Endodermal cell (in vitro differentiated cells): ENCODE measurements around the gene AMDHD2. TPM values are rescaled to one million over a fixed set of nuclear protein-coding genes. Genes with fewer than 3 reads are reported as not detected.

Experiments
- DNase-seq: peaks from one replicate; pipeline ENCODE4 v3.0.0-alpha.2; 2017
- H3K27ac ChIP-seq: 2 replicates; pipeline ENCODE4 v1.5.1; 2013; ENCODE audit warnings: mild to moderate bottlenecking, low read depth, low read length, moderate library complexity
- H3K27me3 ChIP-seq: 2 replicates; pipeline ENCODE4 v1.6.1; 2013; ENCODE audit warnings: mild to moderate bottlenecking, low read length, moderate library complexity; ENCODE audit not compliant: insufficient read depth, control insufficient read depth, poor library complexity, severe bottlenecking
- H3K36me3 ChIP-seq: 2 replicates; pipeline ENCODE4 v1.7.0; 2013; ENCODE audit warnings: mild to moderate bottlenecking, low read length, moderate library complexity; ENCODE audit not compliant: control insufficient read depth, insufficient read depth
- H3K4me1 ChIP-seq: one replicate; pipeline ENCODE4 v1.7.0; 2013; ENCODE audit warnings: low read length; ENCODE audit not compliant: control insufficient read depth, insufficient read depth
- H3K4me3 ChIP-seq: 2 replicates; pipeline ENCODE4 v1.5.1; 2013; ENCODE audit warnings: mild to moderate bottlenecking, low read length, moderate library complexity
- H3K9ac ChIP-seq: 2 replicates; pipeline ENCODE4 v1.6.1; 2013; ENCODE audit warnings: mild to moderate bottlenecking, low read length, moderate library complexity; ENCODE audit not compliant: poor library complexity, severe bottlenecking; ENCODE audit errors: extremely low read depth
- H3K9me3 ChIP-seq: 2 replicates; pipeline ENCODE4 v1.6.1; 2013; ENCODE audit warnings: mild to moderate bottlenecking, low read length, moderate library complexity; ENCODE audit not compliant: control insufficient read depth
- H3K27ac Mint-ChIP-seq: 2 replicates; pipeline ENCODE4 v1.8.0; 2020; ENCODE audit warnings: mixed read lengths
- H3K27me3 Mint-ChIP-seq: 2 replicates; pipeline ENCODE4 v1.8.0; 2021; ENCODE audit warnings: mild to moderate bottlenecking, mixed read lengths; ENCODE audit not compliant: insufficient read depth
- H3K36me3 Mint-ChIP-seq: 2 replicates; pipeline ENCODE4 v1.8.0; 2020; ENCODE audit warnings: low read depth, mixed read lengths
- H3K4me1 Mint-ChIP-seq: 2 replicates; pipeline ENCODE4 v1.8.0; 2020; ENCODE audit warnings: mixed read lengths
- H3K4me3 Mint-ChIP-seq: 2 replicates; pipeline ENCODE4 v1.8.0; 2020; ENCODE audit warnings: mild to moderate bottlenecking, moderate library complexity, mixed read lengths
- H3K9me3 Mint-ChIP-seq: 2 replicates; pipeline ENCODE4 v1.8.0; 2020; ENCODE audit warnings: mild to moderate bottlenecking, mixed read lengths
- CTCF ChIP-seq: fragments of 200-600 bp; sonication (generic); conservative IDR thresholded peaks from 2 replicates; pipeline ENCODE4 v1.5.0; 2021; ENCODE audit warnings: antibody characterized with exemption, mild to moderate bottlenecking
- WGBS, 2 experiments: methylation state at CpG; one replicate each; pipeline versions ENCODE4 v1.1.5 to v1.1.7; 2013; ENCODE audit warnings: missing lambda C conversion rate in 2 of 2, mixed read lengths in 1 of 2; ENCODE audit not compliant: insufficient coverage in 1 of 2, insufficient read length in 1 of 2; 5-methylcytosine and 5-hydroxymethylcytosine counted together
- total RNA-seq, 2 donors: library from RNA; stranded (reverse); fragmentation: NEBNext Ultra II Directional in 1 of 2; extraction: Animal tissue kit (Norgen Biotek cat#: 25700) in 1 of 2; gene quantifications; 2 replicates in 1 of 2; 3 replicates in 1 of 2; pipeline ENCODE4 v1.2.1, GENCODE V29; 2021

The AMDHD2 gene
- total RNA-seq, 2 donors from 2014 or later = 74.6 to 82.2 TPM

DNA sequence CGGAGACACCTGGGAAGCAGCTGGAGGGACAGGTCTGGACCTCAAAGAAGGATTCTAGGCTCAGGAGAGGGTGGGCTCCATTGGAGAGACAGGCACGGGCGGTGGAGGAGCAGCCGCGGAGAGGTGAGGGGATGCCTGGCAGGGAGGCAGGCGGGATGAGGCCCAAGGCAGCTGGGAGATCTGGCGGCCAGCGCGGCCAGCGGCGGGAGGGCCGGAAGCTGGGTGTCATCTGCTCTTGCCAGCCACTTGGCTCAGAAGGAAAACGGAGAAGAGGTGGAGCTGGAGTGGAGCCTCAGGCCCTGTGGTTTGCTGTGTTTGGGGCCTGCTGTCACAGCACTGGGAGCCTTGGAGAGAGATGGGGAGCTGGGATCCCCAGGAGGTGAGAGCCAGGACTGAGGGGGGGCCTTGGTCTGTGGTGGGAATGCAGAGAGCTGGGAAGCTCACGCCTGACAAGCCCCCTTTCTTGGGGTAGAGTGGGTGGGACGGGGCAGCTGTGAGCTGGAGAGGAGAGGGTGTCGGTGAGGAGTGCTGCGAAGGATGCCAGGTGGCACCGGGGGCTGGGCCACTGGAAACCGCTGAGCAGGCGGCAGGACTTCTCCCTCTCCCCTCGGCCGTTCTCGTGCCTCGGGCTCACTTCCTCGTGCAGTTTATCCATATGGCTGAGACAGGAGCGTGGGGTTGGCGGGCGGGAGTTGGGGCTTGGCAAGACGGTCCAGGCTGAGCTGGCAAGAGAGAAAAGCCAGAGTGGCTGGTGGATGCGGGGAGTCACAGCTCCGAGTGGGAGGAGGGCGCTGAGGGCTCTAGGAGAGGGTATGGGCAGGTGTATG lies 37.2 kb upstream of the AMDHD2 start:
- Mint-ChIP-seq H3K27ac (peak overlapping the region; percentile 30), H3K4me1 (peaks cover 3% of the 10 kb centered on the region), H3K36me3 (no peaks in the 10 kb centered on the region), H3K27me3 (no peaks in the 10 kb centered on the region), H3K9me3 (no peaks in the 10 kb centered on the region), H3K4me3 (no peak overlapping the region)
- Histone ChIP-seq H3K27ac (no peak overlapping the region), H3K27me3 (no peaks in the 10 kb centered on the region), H3K4me3 (no peak overlapping the region), H3K9me3 (no peaks in the 10 kb centered on the region), H3K36me3 (no peaks in the 10 kb centered on the region), H3K9ac (no peak overlapping the region), H3K4me1 (no peaks in the 10 kb centered on the region)
- TF ChIP-seq CTCF = no peak
- no peak for DNase-seq
- WGBS, 2 experiments = 92 to 98% methylated on average over 15 to 32 of the region's 32 CpGs

DNA sequence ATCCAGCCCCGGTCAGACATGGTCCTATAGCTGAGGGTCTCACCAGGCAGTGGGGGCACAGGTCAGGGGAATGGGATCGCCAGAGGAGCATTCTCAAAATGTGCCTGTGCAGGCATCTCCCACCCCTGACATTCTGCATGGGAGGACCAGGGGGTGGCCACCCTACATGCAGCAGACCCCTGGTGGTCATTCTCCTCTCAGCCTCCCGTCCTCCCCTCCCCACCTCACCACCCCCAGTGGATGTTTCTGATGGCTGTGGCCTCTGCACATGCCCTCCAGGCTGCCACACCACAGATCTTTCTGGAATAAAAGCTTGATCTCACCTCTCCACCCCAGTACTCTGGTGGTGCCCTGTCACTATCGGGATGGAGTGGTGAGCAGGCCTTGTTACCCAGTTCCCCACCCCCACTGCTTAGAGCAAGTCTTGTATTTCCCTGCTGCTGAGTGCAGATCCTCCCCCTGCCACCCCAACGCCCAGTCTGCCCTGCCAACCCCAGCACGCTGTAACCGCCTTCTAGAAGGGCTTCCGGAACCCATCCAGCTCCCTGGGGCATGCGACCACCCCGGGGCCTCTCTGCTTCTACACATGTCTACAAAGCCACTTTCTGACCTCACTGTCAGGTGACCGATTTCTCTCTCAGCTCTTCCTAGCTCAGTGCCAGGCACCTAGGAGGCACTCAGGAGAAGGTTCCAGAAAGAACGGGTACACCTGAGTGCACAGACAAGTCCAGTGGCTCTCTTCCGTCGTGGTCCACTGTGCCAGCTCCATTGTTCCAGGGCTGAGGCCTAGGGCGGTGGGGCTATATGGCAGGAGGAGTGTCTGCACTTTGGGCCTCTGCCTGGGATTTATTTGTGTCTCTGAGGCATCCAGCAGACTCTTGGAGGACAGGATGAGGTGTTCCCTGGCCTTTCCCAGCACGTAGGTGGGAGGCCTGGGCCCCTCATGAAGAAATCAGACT lies 36.0 kb upstream of the AMDHD2 start:
- no peak overlapping the region for H3K4me3 Mint-ChIP-seq
- H3K4me1 Mint-ChIP-seq = peaks cover 3% of the 10 kb centered on the region
- H3K27me3 ChIP-seq = no peaks in the 10 kb centered on the region
- peak; percentile 17 for TF ChIP-seq CTCF
- H3K4me3 ChIP-seq = no peak overlapping the region
- peak overlapping the region; percentile 21 for H3K27ac Mint-ChIP-seq
- no peaks in the 10 kb centered on the region for H3K4me1 ChIP-seq
- H3K36me3 ChIP-seq = no peaks in the 10 kb centered on the region
- DNase-seq = no peak
- H3K9ac ChIP-seq = no peak overlapping the region
- no peak overlapping the region for H3K27ac ChIP-seq
- H3K36me3 Mint-ChIP-seq = no peaks in the 10 kb centered on the region
- H3K9me3 ChIP-seq = no peaks in the 10 kb centered on the region
- WGBS, 2 experiments = 91 to 95% methylated on average over 16 of the region's 16 CpGs
- no peaks in the 10 kb centered on the region for H3K27me3 Mint-ChIP-seq
- H3K9me3 Mint-ChIP-seq = no peaks in the 10 kb centered on the region

- Histone ChIP-seq H3K27ac (no peak overlapping the region), H3K4me3 (no peak overlapping the region), H3K36me3 (no peaks in the 10 kb centered on the region), H3K9me3 (no peaks in the 10 kb centered on the region), H3K9ac (no peak overlapping the region), H3K4me1 (no peaks in the 10 kb centered on the region), H3K27me3 (no peaks in the 10 kb centered on the region)
- no peak for DNase-seq
- Mint-ChIP-seq H3K27ac (peak overlapping the region; percentile 10), H3K27me3 (no peaks in the 10 kb centered on the region), H3K4me1 (peaks cover 3% of the 10 kb centered on the region), H3K36me3 (no peaks in the 10 kb centered on the region), H3K9me3 (no peaks in the 10 kb centered on the region), H3K4me3 (no peak overlapping the region)
- TF ChIP-seq CTCF = no peak
- 95 to 100% methylated on average over 8 to 13 of the region's 13 CpGs for WGBS, 2 experiments
Observed at GRCh38 chr16:2484898-2485508, 35.2 kb upstream of the AMDHD2 start.
